Measurements from ENCODE around the gene PFDN1. TPM values are rescaled to one million over a fixed set of nuclear protein-coding genes. Genes with fewer than 3 reads are reported as not detected.
A peak's percentile ranks its signal among the peaks of the same experiment; 100 is the strongest.

Gene PFDN1
- total RNA-seq, 1 experiment from 2014 or later = 54.4 TPM

- no peak overlapping the region for H3K4me3 ChIP-seq (ENCODE audit: low read depth in 2 of 2, low read length in 2 of 2)
- no peak overlapping the region for H3K27ac ChIP-seq (ENCODE audit: low read length)
- no peaks in the 10 kb centered on the region for H3K36me3 ChIP-seq (ENCODE audit: control insufficient read depth, insufficient read depth, low read length)
- DNase-seq (ENCODE audit: low read depth, low spot score) (no peak), ATAC-seq (peak; percentile 37; the same call in 1 of the 2 replicates)
- intact Hi-C loops (cut with micrococcal nuclease; ENCODE audit: unreplicated experiment) = no loop called here
- in situ Hi-C loops (cut with HindIII; ENCODE audit: low pct_unique_long_range_greater_than_20kb, low sequenced_read_pairs) = no loop called here
- peaks cover 2% of the 10 kb centered on the region for H3K4me1 ChIP-seq (ENCODE audit: control insufficient read depth, insufficient read depth, low read length)
- no TSS peak for BruUV-seq (replicated peaks)
- POLR2A ChIA-PET = no interaction called here
- no peaks in the 10 kb centered on the region for H3K9me3 ChIP-seq (ENCODE audit: control insufficient read depth, insufficient read depth, low read depth, low read length)
- TF ChIP-seq POLR2AphosphoS5 (IDR thresholded peaks at IDR 0.05; ENCODE audit: low read depth, low read length) (no peak), SIN3A (IDR thresholded peaks at IDR 0.05; ENCODE audit: borderline replicate concordance, insufficient read depth, low read depth, low read length) (no peak), CTCF (IDR thresholded peaks at IDR 0.05) (no peak), REST (IDR thresholded peaks at IDR 0.05; ENCODE audit: insufficient read depth in 1 of 2, low read depth in 2 of 2, low read length in 1 of 2) (no peak)
- H3K27me3 ChIP-seq (ENCODE audit: control insufficient read depth, insufficient read depth, low read length) = no peaks in the 10 kb centered on the region
- CTCF ChIA-PET = no interaction called here
Observed at GRCh38 chr5:140317859-140318258, 15.0 kb upstream of the PFDN1 start.

- BruUV-seq (replicated peaks) = no TSS peak
- ChIA-PET CTCF (no interaction called here), POLR2A (no interaction called here)
- Histone ChIP-seq H3K36me3 (ENCODE audit: control insufficient read depth, insufficient read depth, low read length) (no peaks in the 10 kb centered on the region), H3K4me1 (ENCODE audit: control insufficient read depth, insufficient read depth, low read length) (peaks cover 15% of the 10 kb centered on the region), H3K9me3 (ENCODE audit: control insufficient read depth, insufficient read depth, low read depth, low read length) (no peaks in the 10 kb centered on the region), H3K27ac (ENCODE audit: low read length) (no peak overlapping the region), H3K4me3 (ENCODE audit: low read depth in 2 of 2, low read length in 2 of 2) (no peak overlapping the region), H3K27me3 (ENCODE audit: control insufficient read depth, insufficient read depth, low read length) (no peaks in the 10 kb centered on the region)
- intact Hi-C loops (cut with micrococcal nuclease; ENCODE audit: unreplicated experiment) (no loop called here), in situ Hi-C loops (cut with HindIII; ENCODE audit: low pct_unique_long_range_greater_than_20kb, low sequenced_read_pairs) (no loop called here)
- no peak for DNase-seq (ENCODE audit: low read depth, low spot score)
- ATAC-seq = no peak
- no peak for TF ChIP-seq REST (IDR thresholded peaks at IDR 0.05; ENCODE audit: insufficient read depth in 1 of 2, low read depth in 2 of 2, low read length in 1 of 2)
- no peak for TF ChIP-seq SIN3A (IDR thresholded peaks at IDR 0.05; ENCODE audit: borderline replicate concordance, insufficient read depth, low read depth, low read length)
- no peak for TF ChIP-seq POLR2AphosphoS5 (IDR thresholded peaks at IDR 0.05; ENCODE audit: low read depth, low read length)
- no peak for TF ChIP-seq TCF7L2 (IDR thresholded peaks at IDR 0.05; ENCODE audit: low read depth, low read length)
- no peak for TF ChIP-seq CTCF (IDR thresholded peaks at IDR 0.05)
Observed at GRCh38 chr5:140312791-140313189, 9.9 kb upstream of the PFDN1 start.
